GM12878 (cell line): ENCODE results near the gene ATP6V1G2. TPM values are rescaled to one million over a fixed set of nuclear protein-coding genes. Genes with fewer than 3 reads are reported as not detected.

Source experiments
- ATAC-seq: fragments of 200-7000 bp; cut with Tn5 transposase; 3 replicates; pipeline ENCODE4 v1.9.1; 2020; ENCODE audit warnings: mild to moderate bottlenecking, moderate library complexity
- BruUV-seq: library from RNA; stranded (reverse); fragments of 400-500 nt; replicated peaks from 2 replicates; lab custom pipeline; 2021; lab: Mats Ljungman, UMichigan
- CTCF ChIA-PET: fragments of 300-600 bp; sonication (Branson Sonifier 250); formaldehyde crosslinking; extraction: SDS; loops from one replicate; lab custom pipeline; 2021; ENCODE audit warnings: inconsistent platforms; lab: Yijun Ruan, JAX
- POLR2A ChIA-PET: fragments of 350-600 bp; formaldehyde crosslinking; extraction: SDS; loops from one replicate; lab custom pipeline; 2021; ENCODE audit warnings: inconsistent platforms; lab: Charles Lee
- RAD21 ChIA-PET: fragments of 300-600 bp; sonication (Branson Sonifier 250); formaldehyde crosslinking; loops from one replicate; lab custom pipeline; 2023; ENCODE audit warnings: antibody characterized with exemption; ENCODE audit not compliant: unreplicated experiment; lab: Charles Lee
- SMC1A ChIA-PET: fragments of 300-600 bp; sonication (Branson Sonifier 250); formaldehyde crosslinking; loops from one replicate; lab custom pipeline; 2023; ENCODE audit not compliant: unreplicated experiment, uncharacterized antibody; lab: Charles Lee
- DNase-seq: peaks from one replicate; pipeline ENCODE4 v3.0.0-alpha.2; 2011; ENCODE audit warnings: low read depth, low spot score
- FAIRE-seq: peaks from 3 replicates; lab custom pipeline; 2011; peaks lifted over from hg19 to GRCh38; lab: Jason Lieb, UNC
- H2AFZ ChIP-seq: 2 replicates; pipeline ENCODE4 v1.6.0; 2011; ENCODE audit warnings: low read depth, low read length, control low read depth; ENCODE audit not compliant: control insufficient read depth
- H3K27ac ChIP-seq: 2 replicates; pipeline ENCODE4 v1.5.1; 2011; ENCODE audit warnings: control low read depth; ENCODE audit not compliant: control insufficient read depth, insufficient read depth
- H3K27me3 ChIP-seq, 2 experiments: replicated peaks in 1 of 2; 2 replicates each; pipeline versions ENCODE4 v1.6.0 to v1.6.1; 2011; ENCODE audit warnings: low read length in 1 of 2; ENCODE audit not compliant: control insufficient read depth in 2 of 2, insufficient read depth in 2 of 2
- H3K36me3 ChIP-seq, 2 experiments: 2 replicates each; pipeline ENCODE4 v1.5.1; 2011; ENCODE audit warnings: low read length in 1 of 2; ENCODE audit not compliant: control insufficient read depth in 2 of 2, insufficient read depth in 2 of 2
- H3K4me1 ChIP-seq: 2 replicates; pipeline ENCODE4 v1.6.1; 2011; ENCODE audit warnings: mild to moderate bottlenecking, low read length, moderate library complexity, mixed read lengths; ENCODE audit not compliant: control insufficient read depth, insufficient read depth
- H3K4me2 ChIP-seq: 2 replicates; pipeline ENCODE4 v1.6.0; 2011; ENCODE audit warnings: control low read depth; ENCODE audit not compliant: control insufficient read depth, insufficient read depth
- H3K4me3 ChIP-seq: fragments of 200-600 bp; sonication (generic); 2 replicates; pipeline ENCODE4 v1.5.1; 2016
- H3K79me2 ChIP-seq: 2 replicates; pipeline ENCODE4 v1.6.0; 2011; ENCODE audit warnings: low read length; ENCODE audit not compliant: control insufficient read depth, insufficient read depth
- H3K9ac ChIP-seq: 2 replicates; pipeline ENCODE4 v1.8.0; 2011; ENCODE audit warnings: low read length, control low read depth, mixed read lengths; ENCODE audit not compliant: control insufficient read depth, insufficient read depth
- H3K9me3 ChIP-seq: replicated peaks from 3 replicates; pipeline ENCODE4 v1.5.1; 2011; ENCODE audit warnings: mild to moderate bottlenecking, low read length; ENCODE audit not compliant: control insufficient read depth, insufficient read depth
- H4K20me1 ChIP-seq: 2 replicates; pipeline ENCODE4 v1.6.0; 2011; ENCODE audit not compliant: control insufficient read depth, insufficient read depth
- HDGF ChIP-seq: fragments of 450-650 bp; IDR thresholded peaks from 2 replicates; pipeline ENCODE4 v1.6.1; 2016; ENCODE audit warnings: antibody characterized with exemption
- IKZF1 ChIP-seq: fragments of 450-650 bp; conservative IDR thresholded peaks from 2 replicates; pipeline ENCODE4 v1.6.1; 2017; ENCODE audit warnings: antibody characterized with exemption, mild to moderate bottlenecking
- IKZF2 ChIP-seq, 2 experiments: fragments of 450-650 bp; IDR thresholded peaks; 2 replicates each; pipeline ENCODE4 v1.6.1; 2017; ENCODE audit warnings: mild to moderate bottlenecking in 2 of 2, moderate library complexity in 2 of 2
- JUND ChIP-seq: IDR thresholded peaks from 2 replicates; pipeline ENCODE4 v1.6.1; 2012; ENCODE audit warnings: low read depth, mild to moderate bottlenecking, low read length, improper control_type of control experiment, moderate library complexity
- MEF2B ChIP-seq: fragments of 450-650 bp; IDR thresholded peaks from 2 replicates; pipeline ENCODE4 v1.6.1; 2018; ENCODE audit warnings: mild to moderate bottlenecking, moderate library complexity; ENCODE audit not compliant: partially characterized antibody, poor library complexity, severe bottlenecking
- MTA2 ChIP-seq: fragments of 450-650 bp; IDR thresholded peaks from 2 replicates; pipeline ENCODE4 v1.6.1; 2016; ENCODE audit warnings: low read depth, mild to moderate bottlenecking, moderate library complexity
- MXI1 ChIP-seq: fragments of 150-350 bp; IDR thresholded peaks from 2 replicates; pipeline ENCODE4 v1.6.1; 2011; ENCODE audit warnings: low read depth, mild to moderate bottlenecking, inconsistent platforms, low read length, improper control_type of control experiment
- NFIC ChIP-seq: IDR thresholded peaks from 2 replicates; pipeline ENCODE4 v1.6.1; 2012; ENCODE audit warnings: low read depth, mild to moderate bottlenecking, inconsistent platforms, low read length, moderate library complexity
- PAX5 ChIP-seq: IDR thresholded peaks from 2 replicates; pipeline ENCODE4 v1.6.1; 2011; ENCODE audit warnings: low read depth, low read length, borderline replicate concordance
- POLR2A ChIP-seq: IDR thresholded peaks from 2 replicates; pipeline ENCODE4 v1.6.1; 2011; ENCODE audit warnings: low read depth, mild to moderate bottlenecking, low read length
- POLR2AphosphoS2 ChIP-seq: IDR thresholded peaks from 2 replicates; pipeline ENCODE4 v1.6.1; 2011; ENCODE audit warnings: low read depth, mild to moderate bottlenecking, low read length, improper control_type of control experiment, moderate library complexity
- STAT3 ChIP-seq: IDR thresholded peaks from 2 replicates; pipeline ENCODE4 v1.6.1; 2011; ENCODE audit warnings: low read depth, low read length, improper control_type of control experiment
- SUPT20H ChIP-seq: IDR thresholded peaks from 2 replicates; pipeline ENCODE4 v1.6.1; 2011; ENCODE audit warnings: low read depth, mild to moderate bottlenecking, low read length, moderate library complexity, borderline replicate concordance; ENCODE audit not compliant: control insufficient read depth
- TAF1 ChIP-seq: IDR thresholded peaks from 2 replicates; pipeline ENCODE4 v1.6.1; 2011; ENCODE audit warnings: mild to moderate bottlenecking, low read depth, low read length, borderline replicate concordance
- TARDBP ChIP-seq: IDR thresholded peaks from 2 replicates; pipeline ENCODE4 v1.6.1; 2016; ENCODE audit warnings: borderline replicate concordance
- TCF12 ChIP-seq: IDR thresholded peaks from 2 replicates; pipeline ENCODE4 v1.6.1; 2011; ENCODE audit warnings: low read depth, mild to moderate bottlenecking, low read length
- TCF3 ChIP-seq: IDR thresholded peaks from 2 replicates; pipeline ENCODE4 v1.6.1; 2012; ENCODE audit warnings: low read depth, mild to moderate bottlenecking, low read length, borderline replicate concordance; ENCODE audit not compliant: insufficient read depth
- YY1 ChIP-seq: IDR thresholded peaks from 2 replicates; pipeline ENCODE4 v1.6.1; 2011; ENCODE audit warnings: low read depth, mild to moderate bottlenecking, low read length
- ZNF207 ChIP-seq: fragments of 450-650 bp; IDR thresholded peaks from 2 replicates; pipeline ENCODE4 v1.6.1; 2014; ENCODE audit warnings: antibody characterized with exemption, mild to moderate bottlenecking, borderline replicate concordance
- WGBS: methylation state at CpG from one replicate; pipeline ENCODE4 v1.1.6; 2016; ENCODE audit warnings: low lambda C conversion rate; ENCODE audit not compliant: insufficient replicate concordance, insufficient coverage; ENCODE audit errors: missing lambda C conversion rate; 5-methylcytosine and 5-hydroxymethylcytosine counted together
- in situ Hi-C: fragments of 300-500 bp; cut with MboI; formaldehyde crosslinking; loops from 9 replicates; pipeline ENCODE4 v1.14.3; 2018; ENCODE audit warnings: mixed read lengths
- intact Hi-C: fragments of 100-400 bp; cut with micrococcal nuclease; formaldehyde crosslinking; loops from one replicate; pipeline ENCODE4 v1.14.2; 2022; ENCODE audit not compliant: unreplicated experiment
- polyA plus RNA-seq, 11 experiments: library from polyadenylated mRNA; depleted of rRNA in 4 of 11; unstranded in 6 of 11; stranded (reverse) in 5 of 11; fragments of >200 nt; fragmentation: Nextera tagmentation in 4 of 11; fragmentation: Illumina TruSeq in 1 of 11; extraction: Ambion mirVana in 4 of 11; extraction: Trizol in 1 of 11; gene quantifications; 1 replicate in 1 of 11; 2 replicates in 10 of 11; pipeline versions ENCODE4 v1.2.1 to v1.2.3, GENCODE V29; 2011 to 2016; ENCODE audit warnings: inconsistent platforms in 2 of 11, missing spikeins in 2 of 11, low read depth in 1 of 11
- total RNA-seq, 4 experiments: library from RNA; depleted of rRNA in 3 of 4; stranded (reverse); fragments of >200 nt in 3 of 4; fragmentation: Illumina TruSeq in 1 of 4; extraction: Trizol in 1 of 4; gene quantifications; 2 replicates each; pipeline versions ENCODE4 v1.2.1 to v1.2.3, GENCODE V29; 2013 to 2021
- TF ChIP-seq, protein P1 (sequence below), 3 experiments: IDR thresholded peaks in 2 of 3; conservative IDR thresholded peaks in 1 of 3; 2 replicates each; pipeline ENCODE4 v1.5.1; 2011; ENCODE audit warnings: low read depth in 3 of 3, low read length in 3 of 3, mild to moderate bottlenecking in 3 of 3, control low read depth in 2 of 3, moderate library complexity in 2 of 3, inconsistent platforms in 1 of 3, mixed read lengths in 1 of 3; ENCODE audit not compliant: control insufficient read depth in 2 of 3, insufficient read depth in 1 of 3; ENCODE audit errors: extremely low read depth in 1 of 3
- TF ChIP-seq, protein P2 (sequence below): fragments of 450-650 bp; IDR thresholded peaks from 2 replicates; pipeline ENCODE4 v1.6.1; 2017; ENCODE audit warnings: low read depth, mild to moderate bottlenecking, moderate library complexity

ATP6V1G2 gene
- total and polyA plus RNA-seq, 10 of the 15 experiments (the other 5 are each of a cell fraction or from before 2014, with no cell fraction given): 0.45 to 8.9 (median 2.8) TPM

DNA sequence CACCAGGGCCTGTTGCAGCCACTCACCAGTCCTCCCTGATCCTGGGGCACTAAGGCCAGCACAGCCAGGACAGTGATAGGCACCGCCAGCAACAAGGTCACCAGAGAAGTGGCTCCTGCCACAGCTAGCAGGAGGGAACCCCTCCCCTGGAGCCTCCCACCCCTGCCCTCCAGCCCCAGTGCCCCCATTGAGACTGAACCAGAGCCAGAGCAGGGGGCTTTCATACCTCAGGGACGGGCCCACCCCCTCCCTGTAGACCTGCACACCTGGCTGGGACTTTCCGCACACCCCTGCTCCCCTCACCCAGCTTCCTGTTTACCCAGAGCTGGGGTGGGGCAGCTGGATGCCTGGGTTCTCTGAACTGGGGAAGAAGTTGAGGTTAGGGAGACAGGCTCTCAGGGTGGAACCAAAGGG, 35.8 kb upstream of the ATP6V1G2 start, which contains the start of gene LTB:
TSS of gene LTB (minus strand) at position 195 of the 414 bp plus-strand sequence. CDS start at position 188, 7 bp downstream.
- ChIA-PET RAD21 (interaction anchor here (0.6 to 17.5 kb wide), 8 partner anchors 8 to 376 kb away, joined by 3 to 620 read pairs (median 6); partner anchors contain the start of genes AIF1, ATP6V1G2, DDX39B and LTA), SMC1A (interaction anchor here (1.4 to 45.5 kb wide), 4 partner anchors 7 to 248 kb away, joined by 3 to 1989 read pairs (median 290); partner anchors contain the start of genes ATP6V1G2, DDX39B, LTA and NCR3), CTCF (interaction anchor here (0.8 to 31.0 kb wide), 7 partner anchors 9 to 379 kb away, joined by 3 to 2098 read pairs (median 8); partner anchors contain the start of genes ATP6V1G2, DDX39B, LST1 and LTA), POLR2A (interaction anchor here (0.8 to 17.1 kb wide), 10 partner anchors 8 to 157 kb away, joined by 3 to 282 read pairs (median 7); partner anchors contain the start of genes ABHD16A, ATP6V1G2, GPANK1 and LTA)
- Histone ChIP-seq H3K27me3 (no peaks in the 10 kb centered on the region), H3K9me3 (no peaks in the 10 kb centered on the region), H3K4me3 (peak within 1 kb of the TSS; percentile 93), H2AFZ (peak within 1 kb of the TSS; percentile 76), H3K79me2 (peaks cover 52% of the 10 kb centered on the region), H3K36me3 (peaks cover 0 to 4% of the 10 kb centered on the region in 2 experiments; a peak in 2 of 4 replicates), H3K4me2 (peak within 1 kb of the TSS; percentile 95), H4K20me1 (no peaks in the 10 kb centered on the region), H3K27ac (peak within 1 kb of the TSS; percentile 91), H3K4me1 (peaks cover 51% of the 10 kb centered on the region), H3K9ac (peak within 1 kb of the TSS; percentile 90)
- 25% methylated on average over 3 of the region's 3 CpGs for WGBS
- intact Hi-C loops: no loop called here
- ATAC-seq: peak; percentile 5
- in situ Hi-C loops: no loop called here
- BruUV-seq: no TSS peak
- no peak for FAIRE-seq
- DNase-seq: no peak
- TF ChIP-seq TCF3 (peak; percentile 75; the same call in 1 of the 2 replicates), MXI1 (no peak), POLR2AphosphoS2 (no peak), JUND (no peak), TCF12 (peak; percentile 80), YY1 (0 out of 2 replicates have a peak, but pooled peaks have one; percentile 16), MEF2B (no peak), HDGF (0 out of 2 replicates have a peak, but pooled peaks have one; percentile 4), PAX5 (no peak), STAT3 (no peak), TAF1 (peak; percentile 28; the same call in 1 of the 2 replicates), POLR2A (peak; percentile 80), SUPT20H (no peak), ZNF207 (no peak), MTA2 (peak; percentile 14; the same call in 1 of the 2 replicates), IKZF1 (peak; percentile 32; the same call in 1 of the 2 replicates), IKZF2 (IDR thresholded peaks at IDR 0.05) (0 out of 4 replicates have a peak, but pooled peaks of 1 of the 2 experiments have one; percentile 23), TARDBP (no peak), NFIC (no peak)
- TF ChIP-seq, protein P1, sequence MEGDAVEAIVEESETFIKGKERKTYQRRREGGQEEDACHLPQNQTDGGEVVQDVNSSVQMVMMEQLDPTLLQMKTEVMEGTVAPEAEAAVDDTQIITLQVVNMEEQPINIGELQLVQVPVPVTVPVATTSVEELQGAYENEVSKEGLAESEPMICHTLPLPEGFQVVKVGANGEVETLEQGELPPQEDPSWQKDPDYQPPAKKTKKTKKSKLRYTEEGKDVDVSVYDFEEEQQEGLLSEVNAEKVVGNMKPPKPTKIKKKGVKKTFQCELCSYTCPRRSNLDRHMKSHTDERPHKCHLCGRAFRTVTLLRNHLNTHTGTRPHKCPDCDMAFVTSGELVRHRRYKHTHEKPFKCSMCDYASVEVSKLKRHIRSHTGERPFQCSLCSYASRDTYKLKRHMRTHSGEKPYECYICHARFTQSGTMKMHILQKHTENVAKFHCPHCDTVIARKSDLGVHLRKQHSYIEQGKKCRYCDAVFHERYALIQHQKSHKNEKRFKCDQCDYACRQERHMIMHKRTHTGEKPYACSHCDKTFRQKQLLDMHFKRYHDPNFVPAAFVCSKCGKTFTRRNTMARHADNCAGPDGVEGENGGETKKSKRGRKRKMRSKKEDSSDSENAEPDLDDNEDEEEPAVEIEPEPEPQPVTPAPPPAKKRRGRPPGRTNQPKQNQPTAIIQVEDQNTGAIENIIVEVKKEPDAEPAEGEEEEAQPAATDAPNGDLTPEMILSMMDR (IDR thresholded peaks at IDR 0.05 in 2 of 3, conservative IDR thresholded peaks at IDR 0.05 in 1 of 3; ENCODE audit: control insufficient read depth in 2 of 3, extremely low read depth in 1 of 3, insufficient read depth in 1 of 3, low read depth in 3 of 3, low read length in 3 of 3): no peak
- TF ChIP-seq, protein P2, sequence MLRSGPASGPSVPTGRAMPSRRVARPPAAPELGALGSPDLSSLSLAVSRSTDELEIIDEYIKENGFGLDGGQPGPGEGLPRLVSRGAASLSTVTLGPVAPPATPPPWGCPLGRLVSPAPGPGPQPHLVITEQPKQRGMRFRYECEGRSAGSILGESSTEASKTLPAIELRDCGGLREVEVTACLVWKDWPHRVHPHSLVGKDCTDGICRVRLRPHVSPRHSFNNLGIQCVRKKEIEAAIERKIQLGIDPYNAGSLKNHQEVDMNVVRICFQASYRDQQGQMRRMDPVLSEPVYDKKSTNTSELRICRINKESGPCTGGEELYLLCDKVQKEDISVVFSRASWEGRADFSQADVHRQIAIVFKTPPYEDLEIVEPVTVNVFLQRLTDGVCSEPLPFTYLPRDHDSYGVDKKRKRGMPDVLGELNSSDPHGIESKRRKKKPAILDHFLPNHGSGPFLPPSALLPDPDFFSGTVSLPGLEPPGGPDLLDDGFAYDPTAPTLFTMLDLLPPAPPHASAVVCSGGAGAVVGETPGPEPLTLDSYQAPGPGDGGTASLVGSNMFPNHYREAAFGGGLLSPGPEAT: peak; percentile 68; the same call in 1 of the 2 replicates
